GM23338 (cell line): ENCODE measurements around the gene NOP9. TPM values are rescaled to one million over a fixed set of nuclear protein-coding genes. Genes with fewer than 3 reads are reported as not detected.

Experiments
- ATAC-seq: fragments of 200-7000 bp; cut with Tn5 transposase; 3 replicates; pipeline ENCODE4 v1.9.1; 2020
- DNase-seq: peaks from one replicate; pipeline ENCODE4 v3.0.0-alpha.2; 2015; ENCODE audit warnings: low spot score
- H2AFZ ChIP-seq: fragments of 200-600 bp; sonication (generic); 2 replicates; pipeline ENCODE4 v1.8.0; 2016; ENCODE audit warnings: antibody characterized with exemption, mild to moderate bottlenecking, moderate library complexity
- H3F3A ChIP-seq: fragments of 200-600 bp; sonication (generic); replicated peaks from 2 replicates; pipeline ENCODE4 v1.8.0; 2017; ENCODE audit warnings: antibody characterized with exemption, mixed run types, low read depth
- H3K27ac ChIP-seq: fragments of 200-600 bp; sonication (generic); 2 replicates; pipeline ENCODE4 v1.6.1; 2016; ENCODE audit warnings: low read depth
- H3K27me3 ChIP-seq: fragments of 200-600 bp; sonication (generic); 2 replicates; pipeline ENCODE4 v1.8.0; 2016; ENCODE audit warnings: mild to moderate bottlenecking, mixed run types, moderate library complexity; ENCODE audit not compliant: insufficient read depth
- H3K36me3 ChIP-seq: fragments of 200-600 bp; sonication (generic); 2 replicates; pipeline ENCODE4 v1.8.0; 2016; ENCODE audit warnings: mild to moderate bottlenecking; ENCODE audit not compliant: insufficient read depth
- H3K4me1 ChIP-seq: fragments of 200-600 bp; sonication (generic); 2 replicates; pipeline ENCODE4 v1.8.0; 2016; ENCODE audit warnings: mild to moderate bottlenecking, moderate library complexity; ENCODE audit not compliant: insufficient read depth
- H3K4me2 ChIP-seq: fragments of 200-600 bp; sonication (generic); 2 replicates; pipeline ENCODE4 v1.7.1; 2017; ENCODE audit warnings: mixed run types
- H3K4me3 ChIP-seq: fragments of 200-600 bp; sonication (generic); 2 replicates; pipeline ENCODE4 v1.6.1; 2016; ENCODE audit warnings: mixed run types
- H3K79me2 ChIP-seq: fragments of 200-600 bp; sonication (generic); replicated peaks from 2 replicates; pipeline ENCODE4 v1.8.0; 2017; ENCODE audit warnings: mild to moderate bottlenecking; ENCODE audit not compliant: insufficient read depth
- H3K9me2 ChIP-seq: fragments of 200-600 bp; sonication (generic); 2 replicates; pipeline ENCODE4 v1.8.0; 2017; ENCODE audit not compliant: insufficient read depth
- H4K20me1 ChIP-seq: fragments of 200-600 bp; sonication (generic); replicated peaks from 2 replicates; pipeline ENCODE4 v1.8.0; 2017; ENCODE audit warnings: mild to moderate bottlenecking; ENCODE audit not compliant: insufficient read depth
- H3K27ac Mint-ChIP-seq: 2 replicates; pipeline ENCODE4 v1.8.0; 2020; ENCODE audit warnings: inconsistent platforms, mild to moderate bottlenecking, moderate library complexity, mixed read lengths
- H3K27me3 Mint-ChIP-seq: 3 replicates; pipeline ENCODE4 v1.8.0; 2022; ENCODE audit warnings: low read depth, mild to moderate bottlenecking, moderate library complexity, mixed read lengths, inconsistent platforms; ENCODE audit not compliant: insufficient read depth, poor library complexity
- H3K36me3 Mint-ChIP-seq: 3 replicates; pipeline ENCODE4 v1.8.0; 2021; ENCODE audit warnings: low read depth, mild to moderate bottlenecking, inconsistent platforms, moderate library complexity, mixed read lengths
- H3K4me1 Mint-ChIP-seq: 3 replicates; pipeline ENCODE4 v1.8.0; 2020; ENCODE audit warnings: mild to moderate bottlenecking, inconsistent platforms, mixed read lengths
- H3K4me3 Mint-ChIP-seq: 3 replicates; pipeline ENCODE4 v1.8.0; 2021; ENCODE audit warnings: moderate library complexity, mild to moderate bottlenecking, inconsistent platforms, mixed read lengths
- H3K9me3 Mint-ChIP-seq: 3 replicates; pipeline ENCODE4 v1.8.0; 2020; ENCODE audit warnings: moderate library complexity, mild to moderate bottlenecking, inconsistent platforms, mixed read lengths
- CREB1 ChIP-seq: fragments of 250-450 bp; sonication (Bioruptor Pico); IDR thresholded peaks from 2 replicates; pipeline ENCODE4 v1.5.0; 2020; ENCODE audit warnings: low read depth, mild to moderate bottlenecking, moderate library complexity
- EZH2 ChIP-seq: fragments of 200-600 bp; sonication (generic); IDR thresholded peaks from one replicate; pipeline ENCODE4 v1.8.0; 2017; ENCODE audit warnings: antibody characterized with exemption, mild to moderate bottlenecking, low read depth; ENCODE audit not compliant: unreplicated experiment
- EZH2phosphoT487 ChIP-seq: fragments of 200-600 bp; sonication (generic); IDR thresholded peaks from one replicate; pipeline ENCODE4 v1.8.1; 2018; ENCODE audit warnings: antibody characterized with exemption; ENCODE audit not compliant: unreplicated experiment
- JUNB ChIP-seq: IDR thresholded peaks from one replicate; pipeline ENCODE4 v1.6.1; 2016; ENCODE audit warnings: antibody characterized with exemption; ENCODE audit not compliant: unreplicated experiment
- POLR2AphosphoS5 ChIP-seq: IDR thresholded peaks from 2 replicates; pipeline ENCODE4 v1.6.1; 2016; ENCODE audit warnings: antibody characterized with exemption, low read depth
- REST ChIP-seq: IDR thresholded peaks from one replicate; pipeline ENCODE4 v1.6.1; 2018; ENCODE audit warnings: antibody characterized with exemption; ENCODE audit not compliant: unreplicated experiment
- STAT1 ChIP-seq: IDR thresholded peaks from one replicate; pipeline ENCODE4 v1.6.1; 2016; ENCODE audit warnings: antibody characterized with exemption; ENCODE audit not compliant: unreplicated experiment
- ZNF114 ChIP-seq: fragments of 250-450 bp; sonication (Bioruptor Pico); IDR thresholded peaks from 2 replicates; pipeline ENCODE4 v1.5.0; 2020; ENCODE audit warnings: mild to moderate bottlenecking, moderate library complexity
- ZNF331 ChIP-seq: fragments of 250-450 bp; sonication (Bioruptor Pico); IDR thresholded peaks from 2 replicates; pipeline ENCODE4 v1.5.0; 2020; ENCODE audit warnings: low read depth, mild to moderate bottlenecking, moderate library complexity
- ZNF462 ChIP-seq: fragments of 250-450 bp; sonication (Bioruptor Pico); IDR thresholded peaks from 2 replicates; pipeline ENCODE4 v1.5.0; 2020; ENCODE audit warnings: mild to moderate bottlenecking, moderate library complexity
- long read RNA-seq: library from polyadenylated mRNA; unstranded; transcript quantifications from one replicate; pipeline ENCODE4 v2.0.0, GENCODE V29; 2020; ENCODE audit not compliant: unreplicated experiment
- polyA plus RNA-seq: library from polyadenylated mRNA; unstranded; fragments of >200 nt; fragmentation: Nextera tagmentation; extraction: Ambion mirVana; gene quantifications from 2 replicates; pipeline ENCODE4 v1.2.1, GENCODE V29; 2016
- total RNA-seq: library from RNA; depleted of rRNA; stranded (reverse); fragments of >200 nt; shearing (Covaris generic); gene quantifications from 2 replicates; pipeline ENCODE4 v1.2.3, GENCODE V29; 2014; rRNA removed
- TF ChIP-seq, protein P1 (sequence below), 2 experiments: fragments of 200-600 bp in 1 of 2; sonication (generic) in 1 of 2; conservative IDR thresholded peaks; 2 replicates each; pipeline versions ENCODE4 v1.5.1 to v1.6.1; 2016 to 2017; ENCODE audit warnings: antibody characterized with exemption in 2 of 2, low read depth in 2 of 2, mild to moderate bottlenecking in 2 of 2, moderate library complexity in 1 of 2

Gene NOP9
- total RNA-seq = 32.4 and 32.8 TPM in 2 replicates
- polyA plus RNA-seq = 7.9 and 8.2 TPM in 2 replicates
- long read RNA-seq = 0 reads

DNA sequence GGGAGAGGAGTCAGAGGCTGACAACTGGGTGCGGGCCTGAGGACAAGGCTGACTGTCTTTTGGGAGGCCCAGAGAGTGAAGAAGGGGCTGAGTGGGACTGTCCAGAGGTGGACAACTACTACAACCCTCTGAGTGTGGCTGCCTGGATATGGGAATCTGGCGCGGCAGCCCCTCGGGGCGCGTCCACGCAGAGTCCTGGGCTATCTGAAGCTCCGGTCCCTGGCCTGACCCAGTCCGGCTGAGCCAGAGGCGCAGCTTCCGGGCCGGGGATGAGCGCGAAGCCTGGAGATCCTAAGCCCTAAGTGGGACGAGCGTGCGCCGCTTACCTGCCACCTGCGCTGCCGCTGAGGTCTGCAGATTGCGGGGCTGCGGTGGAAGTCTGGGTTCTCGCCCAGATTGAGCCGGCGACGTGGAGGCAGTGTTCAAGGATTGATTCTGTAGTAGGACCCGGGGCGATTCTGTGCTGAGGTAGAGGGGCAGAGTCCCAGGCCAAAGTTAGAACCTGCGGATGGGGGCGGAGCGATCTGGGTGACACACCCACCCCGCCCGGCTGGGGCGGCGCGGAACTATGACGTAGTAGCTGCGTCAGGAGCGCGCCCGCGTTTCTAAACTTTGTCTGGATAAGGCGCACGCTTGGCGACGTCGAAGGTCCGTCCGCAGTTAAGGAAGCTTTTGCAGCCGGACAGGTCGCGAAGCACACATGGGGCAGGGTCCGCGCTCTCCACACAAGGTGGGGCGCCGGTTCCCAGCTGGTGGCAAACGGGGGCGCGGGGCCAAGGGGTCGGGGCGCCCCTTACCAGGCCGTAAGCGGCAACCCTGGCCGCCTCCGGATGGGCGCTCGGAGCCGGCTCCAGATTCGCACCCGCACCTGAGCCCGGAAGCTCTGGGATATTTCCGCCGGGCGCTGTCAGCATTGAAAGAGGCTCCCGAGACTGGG lies at the start of gene NOP9, which contains the start of gene DHRS1:
NOP9 (plus strand) TSS at position 596 of the 937 bp plus-strand sequence; CDS start at position 701, 105 bp downstream.
DHRS1 (minus strand) TSS at position 526 of the 937 bp plus-strand sequence. CDS start 674 bp downstream, outside the sequence.
- peak within 1 kb of the TSS; percentile 96 for H2AFZ ChIP-seq
- peak within 1 kb of the TSS; percentile 98 for H3K4me2 ChIP-seq
- peaks cover 7% of the 10 kb centered on the region for H3F3A ChIP-seq

More for the DNA sequence above, at the start of gene NOP9, which contains the start of gene DHRS1:
- Histone ChIP-seq H3K9me2 (no peaks in the 10 kb centered on the region), H3K27me3 (no peaks in the 10 kb centered on the region), H3K27ac (no peak within 1 kb of the TSS; the same call in 1 of the 2 replicates), H3K4me3 (peak within 1 kb of the TSS; percentile 95), H3K4me1 (peaks cover 16% of the 10 kb centered on the region; the same call in 1 of the 2 replicates), H4K20me1 (peaks cover 15% of the 10 kb centered on the region), H3K79me2 (peaks cover 13% of the 10 kb centered on the region), H3K36me3 (peaks cover 18% of the 10 kb centered on the region)
- peak within 1 kb of the TSS; percentile 93 for H3K27ac Mint-ChIP-seq
- peak within 1 kb of the TSS; percentile 90 for H3K4me3 Mint-ChIP-seq
- H3K9me3 Mint-ChIP-seq = peaks cover 2% of the 10 kb centered on the region; the same call in 1 of the 3 replicates
- H3K27me3 Mint-ChIP-seq = peaks cover 13% of the 10 kb centered on the region
- H3K4me1 Mint-ChIP-seq = peaks cover 21% of the 10 kb centered on the region
- no peak for TF ChIP-seq EZH2
- TF ChIP-seq POLR2AphosphoS5 = peak; percentile 78
- no peak for TF ChIP-seq EZH2phosphoT487
- TF ChIP-seq, protein P1, sequence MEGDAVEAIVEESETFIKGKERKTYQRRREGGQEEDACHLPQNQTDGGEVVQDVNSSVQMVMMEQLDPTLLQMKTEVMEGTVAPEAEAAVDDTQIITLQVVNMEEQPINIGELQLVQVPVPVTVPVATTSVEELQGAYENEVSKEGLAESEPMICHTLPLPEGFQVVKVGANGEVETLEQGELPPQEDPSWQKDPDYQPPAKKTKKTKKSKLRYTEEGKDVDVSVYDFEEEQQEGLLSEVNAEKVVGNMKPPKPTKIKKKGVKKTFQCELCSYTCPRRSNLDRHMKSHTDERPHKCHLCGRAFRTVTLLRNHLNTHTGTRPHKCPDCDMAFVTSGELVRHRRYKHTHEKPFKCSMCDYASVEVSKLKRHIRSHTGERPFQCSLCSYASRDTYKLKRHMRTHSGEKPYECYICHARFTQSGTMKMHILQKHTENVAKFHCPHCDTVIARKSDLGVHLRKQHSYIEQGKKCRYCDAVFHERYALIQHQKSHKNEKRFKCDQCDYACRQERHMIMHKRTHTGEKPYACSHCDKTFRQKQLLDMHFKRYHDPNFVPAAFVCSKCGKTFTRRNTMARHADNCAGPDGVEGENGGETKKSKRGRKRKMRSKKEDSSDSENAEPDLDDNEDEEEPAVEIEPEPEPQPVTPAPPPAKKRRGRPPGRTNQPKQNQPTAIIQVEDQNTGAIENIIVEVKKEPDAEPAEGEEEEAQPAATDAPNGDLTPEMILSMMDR (conservative IDR thresholded peaks at IDR 0.05; ENCODE audit: low read depth in 2 of 2) = no peak
- TF ChIP-seq ZNF114 (CRISPR knock-in tag) = no peak
- no peak for TF ChIP-seq JUNB
- peak; percentile 100 for TF ChIP-seq CREB1 (CRISPR knock-in tag)
- no peak for TF ChIP-seq ZNF331 (CRISPR knock-in tag)
- TF ChIP-seq ZNF462 (CRISPR knock-in tag) = no peak
- no peak for TF ChIP-seq REST
- no peak for TF ChIP-seq STAT1
- DNase-seq (peak; percentile 96), ATAC-seq (peak; percentile 83)
- peaks cover 34% of the 10 kb centered on the region for H3K36me3 Mint-ChIP-seq
